Astrocyte (in vitro differentiated cells and primary cell): ENCODE results near the gene CXXC4.

Experiments
- CTCF ChIP-seq: IDR thresholded peaks from 2 replicates; pipeline ENCODE4 v1.5.1; 2011; ENCODE audit warnings: low read depth, mild to moderate bottlenecking, inconsistent platforms, low read length, moderate library complexity; ENCODE audit not compliant: insufficient read depth
- EZH2 ChIP-seq: IDR thresholded peaks from 2 replicates; pipeline ENCODE4 v1.6.1; 2012; ENCODE audit warnings: mild to moderate bottlenecking, low read length, inconsistent platforms; ENCODE audit not compliant: insufficient read depth

- no peak for TF ChIP-seq EZH2
- TF ChIP-seq CTCF, result no peak
These were observed 69.7 kb downstream of the CXXC4 start for GRCh38 chr4:104424989-104425388.
